GM23338 (cell line): Measurements from ENCODE around the gene SHKBP1. TPM values are rescaled to one million over a fixed set of nuclear protein-coding genes. Genes with fewer than 3 reads are reported as not detected.

Experiments
- EZH2 ChIP-seq: fragments of 200-600 bp; sonication (generic); IDR thresholded peaks from one replicate; pipeline ENCODE4 v1.8.0; 2017; ENCODE audit warnings: antibody characterized with exemption, mild to moderate bottlenecking, low read depth; ENCODE audit not compliant: unreplicated experiment
- EZH2phosphoT487 ChIP-seq: fragments of 200-600 bp; sonication (generic); IDR thresholded peaks from one replicate; pipeline ENCODE4 v1.8.1; 2018; ENCODE audit warnings: antibody characterized with exemption; ENCODE audit not compliant: unreplicated experiment
- JUNB ChIP-seq: IDR thresholded peaks from one replicate; pipeline ENCODE4 v1.6.1; 2016; ENCODE audit warnings: antibody characterized with exemption; ENCODE audit not compliant: unreplicated experiment
- POLR2AphosphoS5 ChIP-seq: IDR thresholded peaks from 2 replicates; pipeline ENCODE4 v1.6.1; 2016; ENCODE audit warnings: antibody characterized with exemption, low read depth
- REST ChIP-seq: IDR thresholded peaks from one replicate; pipeline ENCODE4 v1.6.1; 2018; ENCODE audit warnings: antibody characterized with exemption; ENCODE audit not compliant: unreplicated experiment
- ZNF114 ChIP-seq: fragments of 250-450 bp; sonication (Bioruptor Pico); IDR thresholded peaks from 2 replicates; pipeline ENCODE4 v1.5.0; 2020; ENCODE audit warnings: mild to moderate bottlenecking, moderate library complexity
- ZNF331 ChIP-seq: fragments of 250-450 bp; sonication (Bioruptor Pico); IDR thresholded peaks from 2 replicates; pipeline ENCODE4 v1.5.0; 2020; ENCODE audit warnings: low read depth, mild to moderate bottlenecking, moderate library complexity
- ZNF462 ChIP-seq: fragments of 250-450 bp; sonication (Bioruptor Pico); IDR thresholded peaks from 2 replicates; pipeline ENCODE4 v1.5.0; 2020; ENCODE audit warnings: mild to moderate bottlenecking, moderate library complexity
- polyA plus RNA-seq: library from polyadenylated mRNA; unstranded; fragments of >200 nt; fragmentation: Nextera tagmentation; extraction: Ambion mirVana; gene quantifications from 2 replicates; pipeline ENCODE4 v1.2.1, GENCODE V29; 2016
- total RNA-seq: library from RNA; depleted of rRNA; stranded (reverse); fragments of >200 nt; shearing (Covaris generic); gene quantifications from 2 replicates; pipeline ENCODE4 v1.2.3, GENCODE V29; 2014
- TF ChIP-seq, protein P1 (sequence below), 2 experiments: fragments of 200-600 bp in 1 of 2; sonication (generic) in 1 of 2; conservative IDR thresholded peaks; 2 replicates each; pipeline versions ENCODE4 v1.5.1 to v1.6.1; 2016 to 2017; ENCODE audit warnings: antibody characterized with exemption in 2 of 2, low read depth in 2 of 2, mild to moderate bottlenecking in 2 of 2, moderate library complexity in 1 of 2

The SHKBP1 gene
- total and polyA plus RNA-seq, 2 experiments from 2014 or later: 63.2 to 69.8 TPM

GRCh38 chr19:40555978-40556689 lies 20.5 kb upstream of the SHKBP1 start (continued):
- TF ChIP-seq ZNF462 (CRISPR knock-in tag): no peak
- TF ChIP-seq, protein P1, sequence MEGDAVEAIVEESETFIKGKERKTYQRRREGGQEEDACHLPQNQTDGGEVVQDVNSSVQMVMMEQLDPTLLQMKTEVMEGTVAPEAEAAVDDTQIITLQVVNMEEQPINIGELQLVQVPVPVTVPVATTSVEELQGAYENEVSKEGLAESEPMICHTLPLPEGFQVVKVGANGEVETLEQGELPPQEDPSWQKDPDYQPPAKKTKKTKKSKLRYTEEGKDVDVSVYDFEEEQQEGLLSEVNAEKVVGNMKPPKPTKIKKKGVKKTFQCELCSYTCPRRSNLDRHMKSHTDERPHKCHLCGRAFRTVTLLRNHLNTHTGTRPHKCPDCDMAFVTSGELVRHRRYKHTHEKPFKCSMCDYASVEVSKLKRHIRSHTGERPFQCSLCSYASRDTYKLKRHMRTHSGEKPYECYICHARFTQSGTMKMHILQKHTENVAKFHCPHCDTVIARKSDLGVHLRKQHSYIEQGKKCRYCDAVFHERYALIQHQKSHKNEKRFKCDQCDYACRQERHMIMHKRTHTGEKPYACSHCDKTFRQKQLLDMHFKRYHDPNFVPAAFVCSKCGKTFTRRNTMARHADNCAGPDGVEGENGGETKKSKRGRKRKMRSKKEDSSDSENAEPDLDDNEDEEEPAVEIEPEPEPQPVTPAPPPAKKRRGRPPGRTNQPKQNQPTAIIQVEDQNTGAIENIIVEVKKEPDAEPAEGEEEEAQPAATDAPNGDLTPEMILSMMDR (conservative IDR thresholded peaks at IDR 0.05; ENCODE audit: low read depth in 2 of 2): no peak; a peak in 1 of 4 replicates
- TF ChIP-seq EZH2phosphoT487: no peak
- TF ChIP-seq JUNB: no peak
- no peak for TF ChIP-seq ZNF114 (CRISPR knock-in tag)
- no peak for TF ChIP-seq REST
- no peak for TF ChIP-seq ZNF331 (CRISPR knock-in tag)
- no peak for TF ChIP-seq POLR2AphosphoS5
- no peak for TF ChIP-seq EZH2
